Right lobe of liver (tissue), 6 donors: ENCODE data around the gene DKK2. TPM values are rescaled to one million over a fixed set of nuclear protein-coding genes. Genes with fewer than 3 reads are reported as not detected.
A peak's percentile ranks its signal among the peaks of the same experiment; 100 is the strongest.

Experiments used
- ATAC-seq, 4 donors: fragments of 200-7000 bp; cut with Tn5 transposase; one replicate each; pipeline ENCODE4 v1.9.1; 2020; ENCODE audit warnings: mild to moderate bottlenecking in 4 of 4, moderate library complexity in 4 of 4
- DNase-seq, 3 donors: peaks; one replicate each; pipeline ENCODE4 v3.0.0-alpha.2; 2020
- H3K27ac ChIP-seq, 3 donors: fragments of 200-600 bp; one replicate each; pipeline ENCODE4 v1.8.0; 2022
- H3K27me3 ChIP-seq, 2 donors: fragments of 200-600 bp; one replicate each; pipeline ENCODE4 v1.8.0; 2022
- H3K36me3 ChIP-seq, 4 donors: fragments of 200-600 bp; sonication (generic) in 1 of 4; one replicate each; pipeline versions ENCODE4 v1.5.1 to v1.8.0; 2017 to 2022; ENCODE audit warnings: control low read depth in 1 of 4
- H3K4me1 ChIP-seq, 4 donors: fragments of 200-600 bp; sonication (generic) in 1 of 4; one replicate each; pipeline versions ENCODE4 v1.5.1 to v1.8.0; 2017 to 2022; ENCODE audit warnings: control low read depth in 1 of 4
- H3K4me3 ChIP-seq, 3 donors: fragments of 200-600 bp; one replicate each; pipeline ENCODE4 v1.8.0; 2022
- H3K9me3 ChIP-seq, 4 donors: fragments of 200-600 bp; sonication (generic) in 1 of 4; one replicate each; pipeline versions ENCODE4 v1.5.1 to v1.8.0; 2017 to 2022; ENCODE audit warnings: control low read depth in 1 of 4
- POLR2A ChIP-seq: fragments of 450-650 bp; IDR thresholded peaks from one replicate; pipeline ENCODE4 v1.6.1; 2017; ENCODE audit warnings: antibody characterized with exemption, mild to moderate bottlenecking
- WGBS: methylation state at CpG from one replicate; pipeline ENCODE4 v1.1.6; 2018; ENCODE audit warnings: low coverage, low lambda C conversion rate; ENCODE audit not compliant: insufficient coverage; ENCODE audit errors: missing lambda C conversion rate; 5-methylcytosine and 5-hydroxymethylcytosine counted together
- intact Hi-C, 2 donors: fragments of 100-400 bp; cut with DNase I; formaldehyde crosslinking; loops; one replicate each; pipeline versions ENCODE4 v1.11.2 to v1.14.1; 2022
- total RNA-seq, 6 experiments: library from RNA; depleted of rRNA in 2 of 6; stranded (reverse); fragments of >200 nt in 2 of 6; fragmentation: NEBNext Ultra II Directional in 3 of 6; extraction: Animal tissue kit (Norgen Biotek cat#: 25700) in 3 of 6; gene quantifications; one replicate each; pipeline versions ENCODE4 v1.1.0 to v1.2.4, GENCODE V29; 2016 to 2023
- TF ChIP-seq, protein P1 (sequence below), 4 donors: fragments of 200-600 bp in 3 of 4; fragments of 450-650 bp in 1 of 4; IDR thresholded peaks; one replicate each; pipeline versions ENCODE4 v1.5.1 to v1.8.0; 2016 to 2022; ENCODE audit warnings: antibody characterized with exemption in 4 of 4, mild to moderate bottlenecking in 2 of 4
- donor health status: DM: no; HTN: yes; CAD: no.
- donor health status: DM: no; HTN: no; CAD: no.
- donor health status: DM: no; HTN: no; CAD: no.
- donor health status: DM: no; HTN: yes; CAD: no.
- donor health status: DM: no; HTN: yes; CAD: no.

DKK2 gene
- total RNA-seq, 6 experiments from 2014 or later: 0.06 to 0.11 (median 0.07) TPM; not detected in 3

DNA sequence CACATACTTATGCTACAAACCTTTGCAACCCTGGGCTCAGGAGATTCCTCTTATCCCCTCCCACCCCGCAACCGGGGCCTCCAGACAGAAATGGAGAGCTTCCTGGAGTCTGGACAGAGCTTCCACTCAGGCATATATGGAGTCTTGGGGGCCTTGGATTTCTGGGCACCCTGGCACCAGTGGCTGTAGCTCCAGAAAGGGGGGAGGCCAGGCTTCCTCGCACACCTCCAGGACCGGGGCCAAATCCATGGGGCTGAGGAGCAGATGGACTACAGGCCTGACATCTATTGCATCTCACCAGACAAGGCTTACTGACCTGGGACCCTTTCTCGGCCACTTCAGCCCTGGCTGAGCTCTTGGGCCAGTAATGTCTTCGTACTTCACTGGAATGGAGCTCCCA lies 143.3 kb downstream of the DKK2 start:
- H3K27me3 ChIP-seq: no peaks in the 10 kb centered on the region
- WGBS: no CpG with 5 or more reads among the region's 6 CpGs
- intact Hi-C loops: no loop called here
- no peak overlapping the region for H3K4me3 ChIP-seq
- ATAC-seq (peak in 1 of 4 donors; percentile 14), DNase-seq (peak in 1 of 3 donors; percentile 27)
- no peak overlapping the region for H3K27ac ChIP-seq
- no peaks in the 10 kb centered on the region for H3K36me3 ChIP-seq
- TF ChIP-seq POLR2A: no peak
- TF ChIP-seq, protein P1, sequence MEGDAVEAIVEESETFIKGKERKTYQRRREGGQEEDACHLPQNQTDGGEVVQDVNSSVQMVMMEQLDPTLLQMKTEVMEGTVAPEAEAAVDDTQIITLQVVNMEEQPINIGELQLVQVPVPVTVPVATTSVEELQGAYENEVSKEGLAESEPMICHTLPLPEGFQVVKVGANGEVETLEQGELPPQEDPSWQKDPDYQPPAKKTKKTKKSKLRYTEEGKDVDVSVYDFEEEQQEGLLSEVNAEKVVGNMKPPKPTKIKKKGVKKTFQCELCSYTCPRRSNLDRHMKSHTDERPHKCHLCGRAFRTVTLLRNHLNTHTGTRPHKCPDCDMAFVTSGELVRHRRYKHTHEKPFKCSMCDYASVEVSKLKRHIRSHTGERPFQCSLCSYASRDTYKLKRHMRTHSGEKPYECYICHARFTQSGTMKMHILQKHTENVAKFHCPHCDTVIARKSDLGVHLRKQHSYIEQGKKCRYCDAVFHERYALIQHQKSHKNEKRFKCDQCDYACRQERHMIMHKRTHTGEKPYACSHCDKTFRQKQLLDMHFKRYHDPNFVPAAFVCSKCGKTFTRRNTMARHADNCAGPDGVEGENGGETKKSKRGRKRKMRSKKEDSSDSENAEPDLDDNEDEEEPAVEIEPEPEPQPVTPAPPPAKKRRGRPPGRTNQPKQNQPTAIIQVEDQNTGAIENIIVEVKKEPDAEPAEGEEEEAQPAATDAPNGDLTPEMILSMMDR (IDR thresholded peaks at IDR 0.05): no peak
- no peaks in the 10 kb centered on the region for H3K4me1 ChIP-seq
- no peaks in the 10 kb centered on the region for H3K9me3 ChIP-seq

DNA sequence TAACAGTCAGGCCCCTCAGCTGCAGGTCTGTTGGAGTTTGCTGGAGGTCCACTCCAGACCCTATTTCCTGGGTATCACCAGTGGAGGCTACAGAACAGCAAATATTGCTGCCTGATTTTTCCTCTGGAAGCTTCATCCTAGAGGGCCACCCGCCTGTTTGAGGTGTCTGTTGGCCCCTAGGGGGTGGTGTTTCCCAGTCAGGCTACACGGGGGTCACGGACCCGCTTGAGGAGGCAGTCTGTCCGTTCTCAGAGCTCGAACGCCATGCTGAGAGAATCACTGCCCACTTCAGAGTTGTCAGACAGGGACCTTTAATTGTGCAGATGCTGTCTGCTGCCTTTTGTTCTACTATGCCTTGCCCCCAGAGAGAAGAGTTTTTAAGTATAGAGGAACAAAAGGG lies 160.8 kb downstream of the DKK2 start:
- ATAC-seq (no peak), DNase-seq (no peak)
- 70% methylated on average over 6 of the region's 7 CpGs for WGBS
- TF ChIP-seq, protein P1 (IDR thresholded peaks at IDR 0.05): no peak
- no peak for TF ChIP-seq POLR2A
- no peaks in the 10 kb centered on the region for H3K27me3 ChIP-seq
- H3K9me3 ChIP-seq: no peaks in the 10 kb centered on the region
- intact Hi-C loops: no loop called here
- H3K4me3 ChIP-seq: no peak overlapping the region
- no peak overlapping the region for H3K27ac ChIP-seq
- no peaks in the 10 kb centered on the region for H3K36me3 ChIP-seq
- no peaks in the 10 kb centered on the region for H3K4me1 ChIP-seq
